Natural killer cell (primary cell): ENCODE measurements around the gene GPR176. TPM values are rescaled to one million over a fixed set of nuclear protein-coding genes. Genes with fewer than 3 reads are reported as not detected.

Source experiments
- ATAC-seq, 3 donors: fragments of 150-1000 bp in 2 of 3; fragments of 200-7000 bp in 1 of 3; cut with Tn5 transposase; 1 replicate in 1 of 3; 2 replicates in 2 of 3; pipeline ENCODE4 v1.10.0; 2021; ENCODE audit warnings: mild to moderate bottlenecking in 2 of 3, moderate library complexity in 2 of 3
- DNase-seq, 2 donors: peaks; one replicate each; pipeline versions ENCODE4 v3.0.0 to v3.0.0-alpha.2; 2013 to 2021; ENCODE audit warnings: mixed read lengths in 1 of 2
- H3K27ac ChIP-seq: one replicate; pipeline ENCODE4 v1.5.1; 2013; ENCODE audit warnings: mild to moderate bottlenecking, low read length
- H3K27me3 ChIP-seq: one replicate; pipeline ENCODE4 v1.6.1; 2013; ENCODE audit warnings: low read length; ENCODE audit not compliant: control insufficient read depth, insufficient read depth
- H3K36me3 ChIP-seq: one replicate; pipeline ENCODE4 v1.6.1; 2013; ENCODE audit warnings: low read length; ENCODE audit not compliant: control insufficient read depth, insufficient read depth
- H3K4me1 ChIP-seq: one replicate; pipeline ENCODE4 v1.6.1; 2013; ENCODE audit warnings: low read length; ENCODE audit not compliant: control insufficient read depth, insufficient read depth
- H3K4me3 ChIP-seq: one replicate; pipeline ENCODE4 v1.5.1; 2013; ENCODE audit warnings: low read length
- H3K9me3 ChIP-seq: one replicate; pipeline ENCODE4 v1.6.1; 2013; ENCODE audit warnings: low read length; ENCODE audit not compliant: control insufficient read depth, insufficient read depth
- H3K27ac Mint-ChIP-seq, 2 donors: one replicate each; pipeline ENCODE4 v1.8.0; 2022; ENCODE audit warnings: mild to moderate bottlenecking in 2 of 2, mixed read lengths in 2 of 2, moderate library complexity in 1 of 2
- H3K27me3 Mint-ChIP-seq, 2 donors: one replicate each; pipeline ENCODE4 v1.8.0; 2022; ENCODE audit warnings: low read depth in 2 of 2, mixed read lengths in 2 of 2
- H3K36me3 Mint-ChIP-seq: one replicate; pipeline ENCODE4 v1.8.0; 2022; ENCODE audit warnings: mixed read lengths
- H3K4me1 Mint-ChIP-seq, 2 donors: one replicate each; pipeline ENCODE4 v1.8.0; 2022; ENCODE audit warnings: mixed read lengths in 2 of 2
- H3K4me3 Mint-ChIP-seq: one replicate; pipeline ENCODE4 v1.8.0; 2022; ENCODE audit warnings: mild to moderate bottlenecking, moderate library complexity, mixed read lengths
- H3K9me3 Mint-ChIP-seq, 2 donors: one replicate each; pipeline ENCODE4 v1.8.0; 2022; ENCODE audit warnings: mixed read lengths in 2 of 2
- WGBS: methylation state at CpG from one replicate; pipeline ENCODE4 v1.1.7; 2013; ENCODE audit warnings: missing lambda C conversion rate; ENCODE audit not compliant: insufficient coverage; 5-methylcytosine and 5-hydroxymethylcytosine counted together
- intact Hi-C: fragments of 100-400 bp; cut with micrococcal nuclease; formaldehyde crosslinking; loops from one replicate; pipeline ENCODE4 v1.14.2; 2022
- total RNA-seq, 4 donors: library from RNA; stranded (reverse); fragments of 120-200 nt in 1 of 4; gene quantifications; one replicate each; pipeline versions ENCODE4 v1.2.3 to v1.2.4, GENCODE V29; 2013 to 2022
- TF ChIP-seq, protein P1 (sequence below): fragments of 200-600 bp; IDR thresholded peaks from one replicate; pipeline ENCODE4 v1.8.0; 2022; ENCODE audit warnings: antibody characterized with exemption

The GPR176 gene
- total RNA-seq, 3 donors from 2014 or later (not counting 1 experiment from before 2014, with no cell fraction given) = 0.38 TPM; not detected in 2

- no peaks in the 10 kb centered on the region for H3K36me3 ChIP-seq
- peaks cover 0 to 2% of the 10 kb centered on the region in 2 donors for H3K9me3 Mint-ChIP-seq
- peaks cover 34% of the 10 kb centered on the region for H3K27me3 ChIP-seq
- H3K4me1 ChIP-seq = peaks cover 18% of the 10 kb centered on the region
- TF ChIP-seq, protein P1, sequence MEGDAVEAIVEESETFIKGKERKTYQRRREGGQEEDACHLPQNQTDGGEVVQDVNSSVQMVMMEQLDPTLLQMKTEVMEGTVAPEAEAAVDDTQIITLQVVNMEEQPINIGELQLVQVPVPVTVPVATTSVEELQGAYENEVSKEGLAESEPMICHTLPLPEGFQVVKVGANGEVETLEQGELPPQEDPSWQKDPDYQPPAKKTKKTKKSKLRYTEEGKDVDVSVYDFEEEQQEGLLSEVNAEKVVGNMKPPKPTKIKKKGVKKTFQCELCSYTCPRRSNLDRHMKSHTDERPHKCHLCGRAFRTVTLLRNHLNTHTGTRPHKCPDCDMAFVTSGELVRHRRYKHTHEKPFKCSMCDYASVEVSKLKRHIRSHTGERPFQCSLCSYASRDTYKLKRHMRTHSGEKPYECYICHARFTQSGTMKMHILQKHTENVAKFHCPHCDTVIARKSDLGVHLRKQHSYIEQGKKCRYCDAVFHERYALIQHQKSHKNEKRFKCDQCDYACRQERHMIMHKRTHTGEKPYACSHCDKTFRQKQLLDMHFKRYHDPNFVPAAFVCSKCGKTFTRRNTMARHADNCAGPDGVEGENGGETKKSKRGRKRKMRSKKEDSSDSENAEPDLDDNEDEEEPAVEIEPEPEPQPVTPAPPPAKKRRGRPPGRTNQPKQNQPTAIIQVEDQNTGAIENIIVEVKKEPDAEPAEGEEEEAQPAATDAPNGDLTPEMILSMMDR = no peak
- ATAC-seq (no peak), DNase-seq (no peak)
- no peak overlapping the region for H3K27ac ChIP-seq
- 97% methylated on average over 6 of the region's 6 CpGs for WGBS
- H3K27ac Mint-ChIP-seq = peak overlapping the region in 1 of 2 donors; percentile 78
- H3K4me1 Mint-ChIP-seq = peaks cover 6 to 7% of the 10 kb centered on the region in 2 donors
- peak overlapping the region; percentile 59 for H3K4me3 ChIP-seq
- intact Hi-C loops = no loop called here
- H3K36me3 Mint-ChIP-seq = no peaks in the 10 kb centered on the region
- H3K9me3 ChIP-seq = no peaks in the 10 kb centered on the region
- H3K27me3 Mint-ChIP-seq = peaks cover 13 to 19% of the 10 kb centered on the region in 2 donors
- peak overlapping the region; percentile 89 for H3K4me3 Mint-ChIP-seq
Observed at GRCh38 chr15:39921274-39921638, 1.2 kb upstream of the GPR176 start.

DNA sequence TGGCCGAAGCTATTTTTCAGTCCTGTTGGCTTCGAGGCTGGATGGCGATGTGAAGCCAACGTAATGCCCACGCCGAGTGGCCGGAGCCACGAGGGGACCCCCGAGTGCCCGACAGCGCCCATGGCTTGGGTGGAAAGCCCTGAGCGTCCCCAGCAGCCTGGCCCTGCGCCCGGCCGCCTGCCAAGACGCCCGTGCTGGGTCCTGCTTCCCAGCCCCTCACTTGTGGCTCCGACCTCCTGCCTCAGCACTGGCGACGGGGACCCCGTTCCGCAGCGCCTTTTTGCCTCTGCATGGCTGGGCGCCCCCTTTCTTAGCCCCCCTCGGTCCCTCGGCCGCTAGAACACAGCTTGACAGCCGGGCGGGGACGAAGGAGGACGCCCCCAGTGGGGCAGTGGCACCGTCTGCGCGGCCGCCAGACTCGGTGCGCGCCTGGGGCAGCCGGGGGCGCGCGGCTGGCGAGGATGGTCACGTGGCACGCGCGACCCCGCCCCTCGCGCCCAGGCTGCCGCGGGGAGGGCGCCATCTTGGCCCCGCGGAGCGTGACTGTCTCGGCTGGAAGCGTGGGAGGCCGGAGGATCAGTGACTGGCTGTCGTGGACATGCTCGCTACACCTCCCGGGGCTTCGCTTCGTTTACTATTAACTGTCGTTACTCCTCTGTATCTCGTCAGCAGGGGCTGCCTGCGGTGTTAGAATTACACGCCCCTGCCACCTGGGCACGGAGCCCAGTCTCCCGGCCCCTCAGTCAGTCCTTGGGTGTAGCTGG lies 626 bp upstream of the GPR176 start:
- Mint-ChIP-seq H3K27ac (peak overlapping the region in 1 of 2 donors; percentile 78), H3K9me3 (peaks cover 0 to 2% of the 10 kb centered on the region in 2 donors), H3K36me3 (no peaks in the 10 kb centered on the region), H3K4me1 (peaks cover 6 to 7% of the 10 kb centered on the region in 2 donors), H3K27me3 (peaks cover 13 to 23% of the 10 kb centered on the region in 2 donors), H3K4me3 (peak overlapping the region; percentile 89)
- Histone ChIP-seq H3K27ac (no peak overlapping the region), H3K4me3 (peak overlapping the region; percentile 59), H3K9me3 (no peaks in the 10 kb centered on the region), H3K4me1 (peaks cover 18% of the 10 kb centered on the region), H3K36me3 (no peaks in the 10 kb centered on the region), H3K27me3 (peaks cover 38% of the 10 kb centered on the region)
- TF ChIP-seq, protein P1 = no peak
- intact Hi-C loops = no loop called here
- peak; percentile 78 to 82 for DNase-seq
- 1% methylated on average over 70 of the region's 70 CpGs for WGBS
- ATAC-seq = peak; percentile 91 to 96 (median 95)

- intact Hi-C loops = loop anchor here (5.0 kb wide), 1 partner anchor 137 kb away; the partner anchor contains the start of gene FSIP1
- peaks cover 38% of the 10 kb centered on the region for H3K27me3 ChIP-seq
- no peaks in the 10 kb centered on the region for H3K36me3 Mint-ChIP-seq
- WGBS = 7% methylated on average over 14 of the region's 15 CpGs
- TF ChIP-seq, protein P1 = no peak
- H3K9me3 Mint-ChIP-seq = peaks cover 0 to 2% of the 10 kb centered on the region in 2 donors
- H3K4me3 ChIP-seq = no peak overlapping the region
- ATAC-seq (no peak), DNase-seq (no peak)
- peaks cover 20 to 23% of the 10 kb centered on the region in 2 donors for H3K27me3 Mint-ChIP-seq
- no peaks in the 10 kb centered on the region for H3K9me3 ChIP-seq
- no peaks in the 10 kb centered on the region for H3K36me3 ChIP-seq
- H3K27ac ChIP-seq = no peak overlapping the region
- H3K27ac Mint-ChIP-seq = no peak overlapping the region
- peak overlapping the region; percentile 51 for H3K4me3 Mint-ChIP-seq
- peaks cover 18% of the 10 kb centered on the region for H3K4me1 ChIP-seq
- peaks cover 6 to 7% of the 10 kb centered on the region in 2 donors for H3K4me1 Mint-ChIP-seq
Observed at GRCh38 chr15:39919411-39919747, 687 bp downstream of the GPR176 start.
